Renal pelvis (tissue), 4 donors: ENCODE measurements around the gene THRAP3. TPM values are rescaled to one million over a fixed set of nuclear protein-coding genes. Genes with fewer than 3 reads are reported as not detected.

ENCODE experiments used
- DNase-seq: peaks from one replicate; pipeline ENCODE4 v3.0.0-alpha.2; 2013
- polyA plus RNA-seq, 3 donors: library from polyadenylated mRNA; unstranded; fragments of 120-200 nt; gene quantifications; one replicate each; pipeline ENCODE4 v1.2.1, GENCODE V29; 2013; ENCODE audit not compliant: insufficient read length in 3 of 3

Gene THRAP3
- polyA plus RNA-seq, 3 donors: 140 to 158 (median 140) TPM

DNA sequence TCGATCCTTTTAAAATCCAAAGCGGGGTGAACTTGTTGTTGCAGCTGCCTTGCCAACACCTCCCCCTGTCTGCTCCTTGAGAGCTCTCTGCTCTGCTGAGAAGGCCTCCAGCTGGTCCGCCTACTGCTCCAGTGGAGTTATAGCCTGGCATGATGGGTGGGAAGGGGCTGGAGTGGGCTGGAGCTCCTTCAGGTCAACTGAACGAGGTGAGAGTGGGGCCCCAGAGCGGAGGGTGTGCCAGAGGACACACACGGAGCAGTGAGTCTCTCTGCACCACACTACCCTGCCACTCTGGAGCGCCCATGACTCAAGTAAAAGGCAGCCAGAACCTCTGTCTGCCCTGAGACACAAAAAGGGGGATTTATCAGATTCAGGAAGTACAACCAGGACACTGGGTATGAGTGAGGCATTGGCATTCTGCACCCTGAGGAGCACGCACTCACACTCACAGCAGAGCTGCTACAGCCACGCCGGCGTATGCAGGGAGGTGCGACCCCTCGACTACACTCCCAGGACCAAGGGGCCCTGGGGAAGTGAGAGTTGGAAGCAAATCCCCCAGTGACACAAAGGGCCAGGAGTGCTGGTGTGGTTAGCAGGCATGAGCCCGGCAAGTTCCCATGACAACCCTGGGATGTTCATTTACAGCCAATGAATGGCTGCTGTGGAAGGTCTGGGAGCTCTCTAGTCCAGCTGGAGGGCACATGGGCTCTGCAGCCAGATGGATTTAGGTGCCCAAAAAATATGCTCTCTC lies 127.2 kb downstream of the THRAP3 start:
- DNase-seq: no peak

DNA sequence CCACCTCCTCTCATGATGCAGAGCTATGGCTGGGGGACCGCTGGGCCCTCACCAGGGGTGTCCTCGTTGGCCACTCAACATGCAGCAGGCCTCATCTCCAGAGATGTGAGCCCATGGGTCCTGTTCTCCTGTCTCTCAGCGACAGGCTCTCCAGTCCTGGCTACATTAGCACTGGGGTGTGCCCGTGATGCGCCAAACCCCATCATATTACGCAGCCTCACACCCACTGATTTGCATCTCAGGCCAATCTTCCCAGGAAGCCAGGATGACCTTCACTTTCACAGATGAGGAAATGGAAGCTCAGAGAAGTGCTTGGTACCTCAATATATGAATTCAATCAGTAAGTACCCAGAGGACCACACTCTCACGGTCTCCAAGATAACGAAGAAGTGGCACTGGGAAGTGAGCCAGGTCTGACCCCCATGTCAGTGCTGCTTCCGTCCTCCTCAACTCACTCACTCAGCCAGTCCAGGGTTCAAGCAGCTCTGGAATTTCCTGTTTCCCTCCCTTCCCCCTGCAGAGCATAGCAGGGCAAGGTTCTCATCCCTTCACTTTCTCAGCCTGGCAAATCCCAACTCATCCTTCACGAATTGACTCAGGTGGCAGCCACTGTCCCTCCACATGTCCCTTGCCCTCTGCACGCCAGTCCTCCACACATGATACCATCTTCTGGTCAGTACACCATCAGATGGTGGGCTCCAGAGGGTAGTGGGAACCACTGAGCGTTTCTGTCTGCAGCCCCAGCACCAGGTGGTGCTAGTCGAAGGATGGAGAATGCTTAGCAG lies 128.1 kb downstream of the THRAP3 start:
- no peak for DNase-seq

DNA sequence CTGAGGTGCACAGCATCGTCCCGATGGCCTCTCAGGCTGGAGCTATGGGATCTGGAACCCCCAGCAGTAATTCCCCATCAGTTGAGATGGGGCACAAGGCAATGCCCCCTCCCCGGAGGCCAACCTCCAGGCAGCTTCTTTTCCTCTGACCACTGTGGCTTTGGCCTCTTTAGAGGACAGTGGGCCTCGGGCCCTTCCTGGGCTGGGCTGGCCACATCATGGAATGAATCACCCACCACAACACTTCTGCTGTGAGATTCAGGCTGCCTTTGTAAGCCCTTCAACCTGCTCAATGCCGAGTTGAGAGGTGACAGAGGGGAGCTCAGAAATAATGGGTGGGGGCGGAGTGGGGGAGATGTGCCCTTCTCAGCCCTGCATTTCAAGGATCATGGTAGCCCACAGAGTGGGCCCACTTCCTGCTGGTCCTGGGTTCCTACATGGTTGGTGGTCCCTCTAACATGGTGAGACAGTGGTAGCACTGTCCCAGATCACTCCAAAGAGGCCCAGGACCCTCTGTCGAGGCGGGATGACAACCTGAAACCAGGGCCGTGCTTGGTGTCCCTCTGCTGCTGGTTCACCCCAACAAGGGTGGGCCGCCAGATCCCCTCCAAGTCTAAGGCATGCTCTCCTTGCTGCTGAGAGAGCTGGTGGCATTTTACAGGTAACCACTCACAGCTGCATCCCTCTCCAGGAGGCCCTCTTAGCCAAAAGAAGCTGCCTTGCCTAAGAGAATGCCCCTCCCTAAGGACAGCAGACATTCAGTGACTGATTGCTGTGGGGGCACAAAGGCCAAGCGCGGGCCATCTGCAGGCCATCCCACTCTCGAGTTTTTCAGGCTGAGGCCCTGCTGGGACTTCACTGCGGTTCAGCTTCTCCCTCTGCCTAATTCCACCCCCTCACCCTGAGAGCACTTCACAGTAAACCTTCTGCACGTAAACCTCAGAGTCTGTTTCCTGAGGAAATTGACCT lies 129.0 kb downstream of the THRAP3 start:
- DNase-seq: no peak

DNA sequence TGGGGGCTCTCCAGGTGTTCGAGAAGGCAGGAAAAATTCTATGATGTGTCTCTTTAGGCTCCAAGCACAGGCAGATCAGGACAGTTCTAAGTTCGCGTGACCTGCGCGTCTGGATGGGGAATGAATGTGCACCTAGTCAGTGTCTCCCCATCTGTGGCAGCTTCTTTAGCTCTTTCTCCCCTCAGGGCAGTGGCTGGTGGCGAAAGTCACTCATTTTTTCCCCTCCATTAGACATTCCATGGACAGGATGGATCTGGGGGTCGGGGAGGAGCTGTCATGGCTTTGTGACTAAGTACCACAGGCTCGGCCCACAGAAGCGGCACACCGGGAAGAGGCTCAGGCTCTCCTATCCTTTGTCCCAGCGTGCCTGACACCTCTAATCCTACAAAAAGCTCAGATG lies 130.2 kb downstream of the THRAP3 start:
- DNase-seq: no peak

Other genes with a start within 250 kb of the THRAP3 start
- gene TEKT2, start 140.3 kb upstream of the THRAP3 start, polyA plus RNA-seq: 10 to 100 TPM; 11.1 to 17.3 (median 14.6) TPM
- 10 to 100 TPM; 35.6 to 40.0 (median 36.8) TPM for gene ADPRS, start 135.6 kb upstream of the THRAP3 start, polyA plus RNA-seq
- 1 to 10 TPM; 1.6 to 1.9 (median 1.8) TPM for gene COL8A2, start 99.2 kb upstream of the THRAP3 start, polyA plus RNA-seq
- 10 to 100 TPM; 64.2 to 74.6 (median 66.3) TPM for gene TRAPPC3, start 75.0 kb upstream of the THRAP3 start, polyA plus RNA-seq
- 10 to 100 TPM; 55.1 to 72.4 (median 67.5) TPM for gene MAP7D1, start 68.3 kb upstream of the THRAP3 start, polyA plus RNA-seq
- 10 to 100 TPM; 25.8 to 36.4 (median 33.1) TPM for gene SH3D21, start 81.9 kb downstream of the THRAP3 start, polyA plus RNA-seq
- gene EVA1B, start 99.2 kb downstream of the THRAP3 start, polyA plus RNA-seq: 100 to 1,000 TPM in 2 of 3 donors, 10 to 100 TPM in 1; 70.4 to 128 (median 105) TPM
- 10 to 100 TPM; 42.5 to 48.5 (median 43.4) TPM for gene STK40, start 161.5 kb downstream of the THRAP3 start, polyA plus RNA-seq
- gene LSM10, start 173.5 kb downstream of the THRAP3 start, polyA plus RNA-seq: 10 to 100 TPM; 26.9 to 32.1 (median 28.1) TPM
- gene OSCP1, start 226.0 kb downstream of the THRAP3 start, polyA plus RNA-seq: 10 to 100 TPM; 20.2 to 23.9 (median 21.4) TPM
- 10 to 100 TPM; 68.6 to 72.2 (median 69.3) TPM for gene MRPS15, start 239.9 kb downstream of the THRAP3 start, polyA plus RNA-seq